GM23338 (cell line): ENCODE results near the gene RAD54L. TPM values are rescaled to one million over a fixed set of nuclear protein-coding genes. Genes with fewer than 3 reads are reported as not detected.

ENCODE experiments used
- ATAC-seq: fragments of 200-7000 bp; cut with Tn5 transposase; 3 replicates; pipeline ENCODE4 v1.9.1; 2020
- DNase-seq: peaks from one replicate; pipeline ENCODE4 v3.0.0-alpha.2; 2015; ENCODE audit warnings: low spot score
- H2AFZ ChIP-seq: fragments of 200-600 bp; sonication (generic); 2 replicates; pipeline ENCODE4 v1.8.0; 2016; ENCODE audit warnings: antibody characterized with exemption, mild to moderate bottlenecking, moderate library complexity
- H3F3A ChIP-seq: fragments of 200-600 bp; sonication (generic); replicated peaks from 2 replicates; pipeline ENCODE4 v1.8.0; 2017; ENCODE audit warnings: antibody characterized with exemption, mixed run types, low read depth
- H3K27ac ChIP-seq: fragments of 200-600 bp; sonication (generic); 2 replicates; pipeline ENCODE4 v1.6.1; 2016; ENCODE audit warnings: low read depth
- H3K27me3 ChIP-seq: fragments of 200-600 bp; sonication (generic); 2 replicates; pipeline ENCODE4 v1.8.0; 2016; ENCODE audit warnings: mild to moderate bottlenecking, mixed run types, moderate library complexity; ENCODE audit not compliant: insufficient read depth
- H3K36me3 ChIP-seq: fragments of 200-600 bp; sonication (generic); 2 replicates; pipeline ENCODE4 v1.8.0; 2016; ENCODE audit warnings: mild to moderate bottlenecking; ENCODE audit not compliant: insufficient read depth
- H3K4me1 ChIP-seq: fragments of 200-600 bp; sonication (generic); 2 replicates; pipeline ENCODE4 v1.8.0; 2016; ENCODE audit warnings: mild to moderate bottlenecking, moderate library complexity; ENCODE audit not compliant: insufficient read depth
- H3K4me2 ChIP-seq: fragments of 200-600 bp; sonication (generic); 2 replicates; pipeline ENCODE4 v1.7.1; 2017; ENCODE audit warnings: mixed run types
- H3K4me3 ChIP-seq: fragments of 200-600 bp; sonication (generic); 2 replicates; pipeline ENCODE4 v1.6.1; 2016; ENCODE audit warnings: mixed run types
- H3K79me2 ChIP-seq: fragments of 200-600 bp; sonication (generic); replicated peaks from 2 replicates; pipeline ENCODE4 v1.8.0; 2017; ENCODE audit warnings: mild to moderate bottlenecking; ENCODE audit not compliant: insufficient read depth
- H3K9me2 ChIP-seq: fragments of 200-600 bp; sonication (generic); 2 replicates; pipeline ENCODE4 v1.8.0; 2017; ENCODE audit not compliant: insufficient read depth
- H4K20me1 ChIP-seq: fragments of 200-600 bp; sonication (generic); replicated peaks from 2 replicates; pipeline ENCODE4 v1.8.0; 2017; ENCODE audit warnings: mild to moderate bottlenecking; ENCODE audit not compliant: insufficient read depth
- H3K27ac Mint-ChIP-seq: 2 replicates; pipeline ENCODE4 v1.8.0; 2020; ENCODE audit warnings: inconsistent platforms, mild to moderate bottlenecking, moderate library complexity, mixed read lengths
- H3K27me3 Mint-ChIP-seq: 3 replicates; pipeline ENCODE4 v1.8.0; 2022; ENCODE audit warnings: low read depth, mild to moderate bottlenecking, moderate library complexity, mixed read lengths, inconsistent platforms; ENCODE audit not compliant: insufficient read depth, poor library complexity
- H3K36me3 Mint-ChIP-seq: 3 replicates; pipeline ENCODE4 v1.8.0; 2021; ENCODE audit warnings: low read depth, mild to moderate bottlenecking, inconsistent platforms, moderate library complexity, mixed read lengths
- H3K4me1 Mint-ChIP-seq: 3 replicates; pipeline ENCODE4 v1.8.0; 2020; ENCODE audit warnings: mild to moderate bottlenecking, inconsistent platforms, mixed read lengths
- H3K4me3 Mint-ChIP-seq: 3 replicates; pipeline ENCODE4 v1.8.0; 2021; ENCODE audit warnings: moderate library complexity, mild to moderate bottlenecking, inconsistent platforms, mixed read lengths
- H3K9me3 Mint-ChIP-seq: 3 replicates; pipeline ENCODE4 v1.8.0; 2020; ENCODE audit warnings: moderate library complexity, mild to moderate bottlenecking, inconsistent platforms, mixed read lengths
- CREB1 ChIP-seq: fragments of 250-450 bp; sonication (Bioruptor Pico); IDR thresholded peaks from 2 replicates; pipeline ENCODE4 v1.5.0; 2020; ENCODE audit warnings: low read depth, mild to moderate bottlenecking, moderate library complexity
- EZH2phosphoT487 ChIP-seq: fragments of 200-600 bp; sonication (generic); IDR thresholded peaks from one replicate; pipeline ENCODE4 v1.8.1; 2018; ENCODE audit warnings: antibody characterized with exemption; ENCODE audit not compliant: unreplicated experiment
- POLR2AphosphoS5 ChIP-seq: IDR thresholded peaks from 2 replicates; pipeline ENCODE4 v1.6.1; 2016; ENCODE audit warnings: antibody characterized with exemption, low read depth
- REST ChIP-seq: IDR thresholded peaks from one replicate; pipeline ENCODE4 v1.6.1; 2018; ENCODE audit warnings: antibody characterized with exemption; ENCODE audit not compliant: unreplicated experiment
- STAT1 ChIP-seq: IDR thresholded peaks from one replicate; pipeline ENCODE4 v1.6.1; 2016; ENCODE audit warnings: antibody characterized with exemption; ENCODE audit not compliant: unreplicated experiment
- ZNF331 ChIP-seq: fragments of 250-450 bp; sonication (Bioruptor Pico); IDR thresholded peaks from 2 replicates; pipeline ENCODE4 v1.5.0; 2020; ENCODE audit warnings: low read depth, mild to moderate bottlenecking, moderate library complexity
- ZNF462 ChIP-seq: fragments of 250-450 bp; sonication (Bioruptor Pico); IDR thresholded peaks from 2 replicates; pipeline ENCODE4 v1.5.0; 2020; ENCODE audit warnings: mild to moderate bottlenecking, moderate library complexity
- polyA plus RNA-seq: library from polyadenylated mRNA; unstranded; fragments of >200 nt; fragmentation: Nextera tagmentation; extraction: Ambion mirVana; gene quantifications from 2 replicates; pipeline ENCODE4 v1.2.1, GENCODE V29; 2016
- total RNA-seq: library from RNA; depleted of rRNA; stranded (reverse); fragments of >200 nt; shearing (Covaris generic); gene quantifications from 2 replicates; pipeline ENCODE4 v1.2.3, GENCODE V29; 2014
- TF ChIP-seq, protein P1 (sequence below), 2 experiments: fragments of 200-600 bp in 1 of 2; sonication (generic) in 1 of 2; conservative IDR thresholded peaks; 2 replicates each; pipeline versions ENCODE4 v1.5.1 to v1.6.1; 2016 to 2017; ENCODE audit warnings: antibody characterized with exemption in 2 of 2, low read depth in 2 of 2, mild to moderate bottlenecking in 2 of 2, moderate library complexity in 1 of 2

The RAD54L gene
- total and polyA plus RNA-seq, 2 experiments from 2014 or later = 26.4 to 48.1 TPM

- TF ChIP-seq STAT1 (no peak), REST (no peak), EZH2phosphoT487 (no peak), ZNF331 (CRISPR knock-in tag) (no peak)
Measured at GRCh38 chr1:46215504-46215903, 32.1 kb upstream of the RAD54L start (continued).

DNA sequence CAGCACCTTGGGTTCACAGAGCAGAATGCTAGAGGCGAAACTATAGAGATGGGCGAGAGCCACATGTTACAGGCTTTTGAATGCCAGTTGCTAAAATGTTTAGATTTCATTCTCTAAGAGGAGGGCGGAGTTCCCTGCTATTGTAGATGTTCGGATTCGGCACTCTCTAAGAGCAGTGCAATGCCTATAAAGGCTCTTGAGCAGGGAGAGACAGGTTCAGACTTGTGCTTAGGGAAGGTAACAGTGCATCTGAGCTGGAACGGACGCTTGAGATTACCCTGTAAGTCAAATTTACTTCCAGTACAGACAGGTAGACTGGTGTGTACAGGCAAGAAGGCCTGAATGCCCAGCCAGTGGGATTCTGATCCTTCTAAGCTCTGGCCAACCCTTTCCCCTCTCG lies 29.1 kb upstream of the RAD54L start:
- peaks cover 19% of the 10 kb centered on the region for H3K4me1 ChIP-seq
- H3K27me3 ChIP-seq = no peaks in the 10 kb centered on the region
- H3K36me3 Mint-ChIP-seq = no peaks in the 10 kb centered on the region; the same call in 2 of the 3 replicates
- no peaks in the 10 kb centered on the region for H3K36me3 ChIP-seq
- no peak overlapping the region for H3K27ac ChIP-seq
- TF ChIP-seq, protein P1, sequence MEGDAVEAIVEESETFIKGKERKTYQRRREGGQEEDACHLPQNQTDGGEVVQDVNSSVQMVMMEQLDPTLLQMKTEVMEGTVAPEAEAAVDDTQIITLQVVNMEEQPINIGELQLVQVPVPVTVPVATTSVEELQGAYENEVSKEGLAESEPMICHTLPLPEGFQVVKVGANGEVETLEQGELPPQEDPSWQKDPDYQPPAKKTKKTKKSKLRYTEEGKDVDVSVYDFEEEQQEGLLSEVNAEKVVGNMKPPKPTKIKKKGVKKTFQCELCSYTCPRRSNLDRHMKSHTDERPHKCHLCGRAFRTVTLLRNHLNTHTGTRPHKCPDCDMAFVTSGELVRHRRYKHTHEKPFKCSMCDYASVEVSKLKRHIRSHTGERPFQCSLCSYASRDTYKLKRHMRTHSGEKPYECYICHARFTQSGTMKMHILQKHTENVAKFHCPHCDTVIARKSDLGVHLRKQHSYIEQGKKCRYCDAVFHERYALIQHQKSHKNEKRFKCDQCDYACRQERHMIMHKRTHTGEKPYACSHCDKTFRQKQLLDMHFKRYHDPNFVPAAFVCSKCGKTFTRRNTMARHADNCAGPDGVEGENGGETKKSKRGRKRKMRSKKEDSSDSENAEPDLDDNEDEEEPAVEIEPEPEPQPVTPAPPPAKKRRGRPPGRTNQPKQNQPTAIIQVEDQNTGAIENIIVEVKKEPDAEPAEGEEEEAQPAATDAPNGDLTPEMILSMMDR (conservative IDR thresholded peaks at IDR 0.05; ENCODE audit: low read depth in 2 of 2) = no peak
- no peak for TF ChIP-seq POLR2AphosphoS5
- no peak for TF ChIP-seq EZH2phosphoT487
- TF ChIP-seq ZNF462 (CRISPR knock-in tag) = no peak
- no peak for TF ChIP-seq CREB1 (CRISPR knock-in tag)
- H3K4me1 Mint-ChIP-seq = peaks cover 25% of the 10 kb centered on the region
- 0 out of 2 replicates have a peak, but pooled peaks cover 6% of the 10 kb centered on the region for H3F3A ChIP-seq
- H4K20me1 ChIP-seq = no peaks in the 10 kb centered on the region
- no peaks in the 10 kb centered on the region for H3K9me3 Mint-ChIP-seq
- no peaks in the 10 kb centered on the region for H3K79me2 ChIP-seq
- H3K27me3 Mint-ChIP-seq = peaks cover 12% of the 10 kb centered on the region
- no peak overlapping the region for H3K4me3 Mint-ChIP-seq
- peaks cover 6% of the 10 kb centered on the region; the same call in 1 of the 2 replicates for H3K9me2 ChIP-seq
- H2AFZ ChIP-seq = no peak overlapping the region
- H3K4me3 ChIP-seq = no peak overlapping the region
- DNase-seq (no peak), ATAC-seq (no peak)
- no peak overlapping the region for H3K4me2 ChIP-seq
- no peak overlapping the region for H3K27ac Mint-ChIP-seq
